Suppressor macrophage (primary cell): ENCODE data around the gene FSTL4.

Experiments used
- DNase-seq, 4 experiments: peaks; one replicate each; pipeline ENCODE4 v3.0.0-alpha.2; 2020 to 2022

FSTL4 gene

DNA sequence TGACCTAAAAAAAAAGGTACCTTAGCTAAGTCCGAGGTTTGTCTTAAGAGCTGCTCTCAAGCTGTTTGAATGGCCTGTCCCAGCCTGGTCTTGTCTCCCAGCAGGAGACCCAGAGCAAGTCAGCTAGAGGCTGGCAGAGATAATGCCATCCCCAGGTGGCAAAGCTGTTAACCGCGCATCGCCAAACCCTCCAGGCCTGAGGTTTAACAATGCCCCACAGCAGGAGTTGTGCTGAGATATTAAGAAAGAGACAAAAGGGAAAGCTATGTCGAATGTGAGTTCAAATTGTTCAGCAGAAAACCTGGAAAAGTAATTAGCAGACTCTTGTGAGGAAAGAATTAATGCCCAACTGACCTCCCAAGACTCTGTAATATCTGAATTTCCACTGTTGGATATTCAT, 187.1 kb downstream of the FSTL4 start:
- no peak for DNase-seq

DNA sequence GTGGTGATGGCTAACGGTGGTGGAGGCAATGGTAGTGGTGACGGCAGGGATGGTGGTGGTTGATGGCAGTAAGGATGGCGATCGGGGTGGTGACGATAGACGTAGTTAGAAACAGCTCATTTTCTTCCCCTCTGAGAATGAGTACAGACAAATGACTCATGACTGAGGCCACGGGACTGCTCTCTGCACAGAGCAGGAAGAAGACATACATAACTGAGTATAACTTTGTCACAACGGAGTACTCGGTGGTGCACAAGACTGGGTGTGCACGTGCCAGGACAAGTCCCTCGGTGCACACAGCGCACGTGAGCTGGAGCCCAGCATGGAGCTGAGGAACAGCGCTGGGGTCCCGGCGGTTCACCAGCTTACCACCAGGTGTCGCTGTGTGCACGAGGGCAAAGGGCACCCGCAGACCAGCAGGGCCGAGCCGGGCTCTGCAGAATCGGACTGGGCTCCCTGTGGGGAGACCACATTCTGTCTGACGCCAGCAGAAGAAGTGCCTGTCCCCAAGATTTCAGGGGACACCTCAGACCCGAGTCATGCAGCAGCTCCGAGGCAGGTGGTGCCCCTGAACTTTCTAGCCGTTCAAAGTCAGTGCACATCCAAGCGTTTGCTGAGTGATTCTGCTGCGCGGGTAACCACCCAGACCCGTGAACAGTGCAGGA, 188.6 kb downstream of the FSTL4 start:
- peak; percentile 74 to 82 (median 75) for DNase-seq

DNA sequence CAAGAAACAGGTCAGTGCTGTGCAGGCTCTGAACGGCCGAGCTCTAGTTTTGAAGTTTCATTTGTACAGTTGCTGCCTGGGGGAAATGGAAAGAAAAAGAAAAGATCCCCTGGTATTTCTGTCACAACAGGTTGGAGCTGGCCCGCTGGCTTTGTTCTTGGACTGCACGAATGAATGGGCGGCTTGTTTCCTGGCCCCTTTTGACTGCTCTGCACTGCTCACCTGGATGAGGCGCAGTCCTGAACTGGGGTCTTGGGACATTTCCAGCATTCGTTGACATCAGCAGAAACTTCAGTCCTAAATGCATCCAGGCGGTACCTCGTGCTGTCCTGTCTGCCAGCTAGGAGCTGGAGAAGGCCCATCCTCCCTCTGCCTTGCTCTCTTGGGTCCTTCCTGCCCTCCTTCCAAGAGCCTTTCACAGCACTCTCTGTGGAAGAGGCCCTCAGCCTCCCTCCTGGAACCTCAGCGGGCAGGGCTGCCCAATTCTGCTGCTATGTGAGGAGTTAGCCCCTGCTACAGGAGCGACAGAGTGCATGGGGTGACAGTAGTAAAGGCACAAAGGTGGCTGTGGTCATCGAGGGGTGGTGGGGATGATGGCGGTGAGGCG, 189.2 kb downstream of the FSTL4 start:
- no peak for DNase-seq

DNA sequence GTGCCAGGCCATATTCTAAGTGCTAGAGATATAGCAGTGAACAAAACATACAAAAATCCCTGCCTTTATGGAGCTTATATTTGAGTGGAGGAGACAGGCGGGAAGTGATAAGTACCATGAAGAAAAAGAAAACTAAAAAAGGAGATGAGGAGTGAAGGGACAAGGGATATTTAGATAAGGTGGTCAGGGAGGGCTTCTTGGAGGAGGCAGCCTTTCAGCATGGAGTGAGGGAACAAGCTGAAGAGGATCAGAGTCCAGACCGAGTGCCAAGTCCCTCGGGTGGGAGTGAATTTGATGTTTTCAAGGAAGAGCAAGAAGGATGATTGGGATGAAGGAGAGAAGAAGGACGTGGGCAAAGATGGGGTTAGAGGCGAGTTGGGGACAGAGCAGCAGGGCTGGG, 190.5 kb downstream of the FSTL4 start:
- DNase-seq: no peak

DNA sequence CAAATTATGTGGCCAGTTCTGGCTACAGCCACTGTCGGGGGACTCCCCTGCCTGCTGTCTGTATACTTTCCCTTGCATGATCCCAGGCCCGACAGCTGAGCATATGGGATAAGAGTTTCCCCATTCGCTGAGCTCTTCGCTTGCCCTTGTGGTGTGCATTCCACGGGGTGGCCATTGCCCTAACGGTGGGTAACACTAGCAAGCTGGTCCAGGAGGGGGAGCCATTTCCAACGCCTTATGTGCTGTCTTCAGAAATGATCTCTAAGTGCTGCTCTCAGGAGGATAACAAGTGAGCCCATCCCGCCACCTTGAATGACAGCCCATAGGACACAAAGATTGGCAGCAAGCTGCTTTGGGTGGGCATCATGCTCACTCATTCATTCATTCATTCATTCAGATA, 190.9 kb downstream of the FSTL4 start:
- peak; percentile 28 to 74 (median 46) for DNase-seq

DNA sequence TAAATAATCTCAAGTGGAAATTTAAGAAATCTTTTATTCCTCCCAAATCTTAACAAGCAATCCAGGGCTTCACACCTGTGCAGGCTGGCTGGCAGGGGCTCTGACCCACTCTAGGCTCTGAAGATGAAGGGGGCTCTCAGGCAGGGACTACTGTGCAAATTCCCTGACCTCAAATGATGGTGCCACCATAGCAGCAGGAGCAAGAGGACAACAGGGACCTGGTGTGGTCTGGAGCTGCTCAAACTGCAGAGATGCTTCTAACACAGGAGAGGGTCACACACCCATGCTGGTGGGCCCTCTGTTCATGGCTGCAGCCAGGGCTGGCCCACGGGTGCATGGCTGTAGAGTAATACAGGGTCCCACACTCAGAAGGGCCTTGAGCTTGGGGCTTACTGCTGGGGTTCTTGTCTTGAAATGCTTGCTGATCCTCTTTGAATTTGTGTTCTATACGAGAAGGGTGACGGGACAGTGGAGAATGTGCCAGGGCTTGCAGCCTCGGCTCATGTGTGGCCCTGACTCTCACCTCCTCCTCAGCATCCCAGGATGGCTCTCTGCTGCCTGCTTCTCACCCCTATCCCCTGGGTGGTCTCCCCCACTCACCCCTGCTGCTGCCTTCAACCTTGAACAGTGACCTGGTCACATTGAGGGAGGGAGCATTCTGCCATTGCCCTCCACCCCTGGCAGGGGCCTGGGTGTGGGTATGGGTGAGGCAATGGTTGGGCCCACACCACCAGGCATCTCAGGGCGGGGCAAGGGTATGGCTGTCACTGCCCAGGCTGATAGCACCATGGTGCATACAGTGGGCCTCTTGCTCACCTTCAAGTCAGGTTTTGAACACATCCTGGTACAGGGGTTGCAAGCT, 191.7 kb downstream of the FSTL4 start:
- no peak for DNase-seq

DNA sequence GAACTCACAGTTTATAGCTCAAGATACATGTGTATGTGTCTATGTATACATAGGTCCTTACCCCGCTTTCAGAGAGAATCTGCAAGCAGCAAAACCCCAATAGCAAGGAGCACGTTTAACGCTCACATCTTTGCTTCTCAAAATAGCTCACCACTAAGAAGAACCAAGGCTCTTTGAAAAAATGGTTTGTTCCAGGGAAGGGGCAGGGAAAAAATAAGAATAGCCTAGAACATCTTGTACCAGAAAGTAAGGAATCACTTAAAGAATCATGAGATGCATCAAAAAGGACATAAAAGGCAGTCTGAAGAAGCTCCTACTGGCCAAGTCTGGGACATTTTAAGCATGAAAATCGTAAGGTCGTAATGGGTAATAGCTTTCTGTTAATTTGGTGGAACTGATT, 196.4 kb downstream of the FSTL4 start:
- DNase-seq: no peak

DNA sequence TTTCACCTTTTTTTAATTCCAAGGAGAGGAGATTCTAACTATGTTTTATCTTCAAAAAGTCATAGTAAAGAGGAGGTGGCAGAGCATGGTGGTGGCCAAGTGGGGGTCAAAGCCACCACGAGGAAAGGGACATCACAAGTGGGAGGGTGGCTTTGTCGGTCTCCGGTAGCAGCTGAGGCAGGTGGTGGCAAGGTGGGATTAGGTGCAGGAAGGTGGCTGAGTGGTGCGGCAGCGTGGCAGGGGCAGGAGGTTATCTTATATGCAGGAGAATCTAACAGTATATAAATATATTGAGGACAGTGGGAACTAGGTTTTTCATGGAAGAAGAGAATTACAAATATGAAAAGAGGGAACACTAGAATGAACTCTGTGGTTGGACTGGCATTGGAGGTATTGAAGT, 196.8 kb downstream of the FSTL4 start:
- DNase-seq: no peak

DNA sequence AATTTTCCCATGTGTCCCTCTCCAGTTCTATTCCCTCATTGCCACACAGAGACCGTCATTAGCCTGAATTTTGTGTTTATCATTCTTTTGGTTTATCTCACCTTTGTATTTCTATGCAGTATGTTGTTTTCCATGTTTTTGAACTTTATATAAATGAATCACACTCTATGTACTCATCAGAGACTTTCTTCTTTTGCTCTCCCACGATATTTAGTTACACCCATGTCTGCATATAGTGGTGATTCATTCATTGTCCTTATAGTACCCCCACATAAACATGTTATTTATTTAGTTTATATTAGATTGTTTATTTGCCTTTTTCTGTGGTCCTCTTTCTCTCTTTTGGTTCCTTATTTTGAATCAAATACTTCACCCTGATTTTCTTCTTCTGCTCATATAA, 199.7 kb downstream of the FSTL4 start:
- DNase-seq: no peak

DNA sequence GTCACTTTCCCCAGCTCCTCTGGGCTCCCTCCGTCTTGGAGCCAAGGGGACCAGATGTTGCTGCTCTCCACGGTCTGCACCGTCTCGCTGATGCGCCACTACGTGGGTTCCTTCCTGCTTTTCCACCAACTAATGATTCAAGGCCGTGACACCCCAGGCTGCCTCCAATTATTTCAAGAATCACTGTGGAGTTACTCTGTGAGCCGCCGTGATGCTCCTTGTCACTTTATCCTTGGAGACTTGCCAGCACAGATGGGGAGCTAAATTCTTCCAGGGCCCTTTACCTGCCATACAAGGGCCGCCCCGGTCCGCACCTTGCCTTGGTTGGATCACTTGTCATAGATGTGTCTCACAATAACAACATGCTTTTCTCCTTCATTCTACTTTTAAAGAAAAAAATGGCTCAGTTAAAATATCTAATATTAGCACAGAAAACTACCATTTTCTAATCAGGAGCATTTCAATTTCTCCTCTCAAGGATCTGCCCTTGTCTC, 202.0 kb downstream of the FSTL4 start:
- DNase-seq: no peak

DNA sequence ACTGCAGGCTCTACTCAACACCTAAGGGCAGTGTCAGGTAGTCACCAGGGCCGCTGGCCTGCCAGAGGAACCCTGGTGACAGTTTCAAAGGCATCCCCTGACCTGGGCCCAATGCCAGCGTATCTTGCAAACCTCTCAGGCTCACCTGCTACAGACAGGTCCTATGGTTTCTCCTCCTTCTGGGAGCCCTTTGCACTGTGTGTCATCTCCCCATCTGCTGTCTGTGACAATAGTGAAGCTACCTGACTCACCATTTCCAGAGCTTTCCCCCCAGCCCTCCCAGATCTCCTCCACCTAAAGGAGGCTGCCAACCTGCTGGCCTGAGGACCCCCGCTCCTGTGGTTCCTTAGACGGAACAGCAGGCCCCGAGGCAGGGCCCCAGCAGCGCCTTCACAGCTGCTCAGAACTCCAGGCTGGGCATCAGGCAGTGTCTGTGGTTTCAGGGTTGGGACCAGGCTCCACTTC, 203.1 kb downstream of the FSTL4 start:
- no peak for DNase-seq

DNA sequence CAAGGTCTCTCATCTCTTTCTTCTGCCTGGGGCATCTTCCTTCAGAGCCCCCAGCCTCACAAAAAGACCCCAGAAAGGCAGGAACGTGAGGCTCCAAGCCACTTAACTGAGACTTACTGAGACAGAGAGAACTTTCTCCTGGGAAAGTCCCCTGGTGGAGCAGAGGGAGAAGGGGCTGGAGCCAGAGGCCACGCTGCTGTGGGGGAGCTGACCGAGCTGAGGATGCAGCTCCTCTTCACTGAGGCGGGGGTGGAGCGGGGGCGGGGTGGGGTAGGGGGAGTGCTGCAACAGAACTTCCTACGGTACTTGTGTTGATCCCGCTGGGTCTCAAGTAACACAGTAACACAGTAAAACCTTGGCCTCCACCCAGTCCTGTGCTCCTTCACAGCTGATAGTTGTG, 204.0 kb downstream of the FSTL4 start:
- DNase-seq: no peak

DNA sequence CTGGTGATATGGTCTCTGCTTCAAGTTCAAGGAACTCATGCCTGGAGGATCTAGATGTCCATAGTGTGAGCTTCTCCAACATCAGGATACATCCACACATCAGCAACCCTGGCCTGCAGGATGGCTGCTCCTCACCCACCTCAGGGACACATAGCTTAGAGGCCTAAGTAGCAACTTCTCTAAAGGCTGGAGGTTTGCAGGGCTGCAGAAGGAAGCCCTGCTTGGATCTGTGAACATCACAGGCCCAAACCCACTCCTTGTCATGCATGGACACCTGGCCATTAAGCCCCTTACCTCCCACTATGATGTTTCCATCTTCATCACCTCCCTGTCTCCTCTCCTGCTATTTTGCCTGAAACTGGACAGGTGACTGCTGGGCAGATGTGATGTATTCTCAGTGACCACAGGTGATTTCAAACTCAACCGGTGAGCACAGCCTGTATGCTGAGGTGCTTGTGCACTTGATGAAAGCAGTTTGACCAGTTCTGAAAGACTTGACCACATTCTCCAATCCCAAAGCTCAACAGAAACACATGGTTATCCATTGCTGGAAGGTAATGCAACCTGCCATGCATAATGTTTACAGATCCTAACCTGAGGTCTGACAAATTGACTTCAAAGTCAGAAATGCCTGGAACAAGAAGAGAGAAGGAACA, 205.2 kb downstream of the FSTL4 start:
- no peak for DNase-seq

DNA sequence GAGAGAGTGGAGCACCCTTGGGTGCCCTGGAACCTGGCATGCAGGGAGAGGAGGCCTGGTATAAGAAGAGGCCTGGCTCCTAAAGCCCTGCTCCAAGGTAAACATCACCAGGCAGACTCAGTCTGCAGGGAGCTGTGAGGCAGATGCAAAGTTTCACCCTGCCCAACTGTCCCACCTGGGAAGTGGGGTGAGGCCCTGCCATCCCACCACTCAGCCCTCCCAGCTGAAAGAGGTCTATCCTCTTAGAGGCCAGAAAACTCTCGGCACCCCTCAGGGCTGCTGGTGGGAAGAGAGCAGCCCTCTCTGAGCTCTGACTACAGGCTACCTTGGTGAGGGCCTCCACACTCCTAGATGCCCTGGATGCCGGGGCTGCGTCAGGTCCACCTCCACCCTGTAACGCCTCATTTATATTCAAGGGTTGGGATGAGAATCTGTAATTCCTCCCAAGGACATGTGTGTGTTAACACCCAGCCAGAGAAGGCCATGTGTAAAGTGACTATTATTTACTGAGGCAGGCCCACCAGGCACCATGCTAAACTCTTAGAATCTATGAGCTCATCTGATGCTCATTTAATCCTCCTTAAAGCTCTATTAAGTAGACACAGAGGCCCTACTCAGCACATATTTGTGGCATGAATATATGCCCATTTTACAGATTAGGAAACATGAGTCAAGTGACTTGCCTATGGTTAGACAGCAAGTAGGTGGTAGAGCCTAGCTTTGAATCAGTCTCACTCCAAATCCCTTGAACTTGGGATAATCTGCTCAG, 205.9 kb downstream of the FSTL4 start:
- no peak for DNase-seq

DNA sequence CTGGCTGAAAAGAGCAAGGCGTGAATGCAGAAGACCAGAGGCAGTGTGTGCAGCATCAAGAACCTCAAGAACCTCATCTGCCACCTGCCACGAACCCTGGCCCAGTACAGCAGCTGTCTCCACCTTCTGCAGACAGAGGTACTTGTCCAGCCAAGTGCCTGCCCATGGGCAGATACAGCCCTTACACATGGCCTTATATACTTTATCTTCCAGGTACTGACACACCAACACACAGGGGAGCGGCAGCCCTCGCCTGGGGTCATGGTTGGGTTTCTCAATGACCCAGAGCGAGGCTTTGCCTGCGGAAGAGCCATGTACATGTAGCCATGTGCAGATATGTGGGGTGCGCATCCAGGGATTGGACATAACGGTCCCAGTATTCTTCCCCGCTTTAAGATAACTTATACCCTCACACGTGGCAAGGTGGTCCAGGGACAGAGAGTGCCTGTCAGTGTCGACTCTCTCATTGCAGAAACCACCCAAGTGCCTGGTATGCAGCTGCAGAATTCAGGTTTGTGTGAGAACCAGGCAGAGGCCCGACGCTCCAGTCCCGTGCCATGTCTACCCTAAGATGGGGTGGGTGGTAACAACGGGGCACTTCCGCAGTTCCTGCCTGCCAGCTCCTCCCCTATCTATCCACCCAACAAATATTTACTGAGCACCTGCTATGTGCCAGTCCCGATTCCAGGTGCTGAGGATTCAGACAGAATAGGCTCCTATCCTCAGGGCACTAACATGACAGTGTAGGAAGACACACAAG, 206.9 kb downstream of the FSTL4 start:
- no peak for DNase-seq

DNA sequence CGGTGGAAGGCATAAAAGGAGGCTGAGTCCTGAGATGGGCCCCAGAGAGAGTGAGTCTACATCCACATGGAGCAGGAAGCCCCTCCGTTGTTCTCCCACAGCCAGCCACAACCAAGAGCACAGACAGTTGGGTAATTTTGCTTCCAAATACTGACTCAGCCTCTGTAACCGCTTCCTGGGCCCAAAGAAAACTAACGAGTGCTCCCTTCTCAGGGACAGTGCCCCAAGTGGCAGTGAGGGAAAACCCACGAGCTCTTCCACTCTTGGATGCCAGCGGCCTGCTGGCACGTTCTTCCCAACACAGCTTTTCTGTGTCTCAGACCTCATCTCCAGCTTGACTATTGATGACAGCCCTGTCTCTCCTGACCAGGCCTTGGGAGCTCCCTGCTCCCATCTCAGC, 207.6 kb downstream of the FSTL4 start:
- DNase-seq: peak in 3 of 4 experiments; percentile 9 to 20 (median 10)

DNA sequence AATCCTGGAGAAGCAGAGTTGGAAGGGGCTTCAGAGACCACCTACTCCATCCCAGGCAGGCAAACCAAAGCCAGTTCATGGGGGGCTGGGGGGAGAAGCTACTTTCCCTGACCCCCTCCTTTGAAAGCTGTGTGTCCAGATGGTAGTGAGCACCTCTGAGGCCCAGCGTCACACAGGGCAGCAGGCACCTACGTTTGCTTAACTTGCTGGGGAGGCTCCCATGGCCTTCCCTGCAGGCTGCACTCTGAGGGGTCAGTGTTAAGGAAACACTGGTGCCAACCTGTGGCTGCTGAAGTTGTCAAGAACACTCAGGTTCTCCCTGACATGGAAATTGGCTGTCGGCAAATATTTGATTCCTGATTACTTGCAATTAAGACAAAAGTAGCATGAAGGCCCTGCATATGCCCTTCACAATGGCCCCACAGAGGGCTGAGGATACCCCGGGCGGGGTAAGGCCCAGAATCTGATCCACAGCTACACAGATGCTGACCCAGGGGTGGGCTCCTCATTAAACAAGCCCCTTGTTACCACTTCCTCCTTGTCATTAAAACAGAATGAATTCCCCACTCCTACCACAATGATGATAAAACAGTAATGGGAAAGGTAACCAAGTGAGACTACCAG, 208.5 kb downstream of the FSTL4 start:
- DNase-seq: no peak

DNA sequence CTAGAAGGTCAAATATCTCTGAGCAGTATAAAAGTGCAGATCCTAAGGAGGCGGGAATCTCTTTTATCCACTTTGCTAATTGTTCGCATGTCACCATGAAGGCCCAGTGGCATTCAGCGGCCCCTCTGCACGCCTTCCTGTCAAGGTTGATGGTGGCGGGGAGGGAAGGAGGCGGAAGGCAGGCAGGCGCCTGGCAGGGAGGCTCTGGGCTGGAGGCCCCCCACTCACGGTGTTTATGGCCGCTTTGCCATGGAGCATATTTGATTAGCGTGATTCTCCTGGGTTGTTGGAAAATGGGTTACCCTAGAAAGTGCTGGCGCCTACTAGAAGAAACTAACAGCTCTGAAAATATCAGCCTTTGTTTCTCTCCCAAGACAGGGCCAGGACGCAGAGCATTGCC, 209.6 kb downstream of the FSTL4 start:
- DNase-seq: no peak

DNA sequence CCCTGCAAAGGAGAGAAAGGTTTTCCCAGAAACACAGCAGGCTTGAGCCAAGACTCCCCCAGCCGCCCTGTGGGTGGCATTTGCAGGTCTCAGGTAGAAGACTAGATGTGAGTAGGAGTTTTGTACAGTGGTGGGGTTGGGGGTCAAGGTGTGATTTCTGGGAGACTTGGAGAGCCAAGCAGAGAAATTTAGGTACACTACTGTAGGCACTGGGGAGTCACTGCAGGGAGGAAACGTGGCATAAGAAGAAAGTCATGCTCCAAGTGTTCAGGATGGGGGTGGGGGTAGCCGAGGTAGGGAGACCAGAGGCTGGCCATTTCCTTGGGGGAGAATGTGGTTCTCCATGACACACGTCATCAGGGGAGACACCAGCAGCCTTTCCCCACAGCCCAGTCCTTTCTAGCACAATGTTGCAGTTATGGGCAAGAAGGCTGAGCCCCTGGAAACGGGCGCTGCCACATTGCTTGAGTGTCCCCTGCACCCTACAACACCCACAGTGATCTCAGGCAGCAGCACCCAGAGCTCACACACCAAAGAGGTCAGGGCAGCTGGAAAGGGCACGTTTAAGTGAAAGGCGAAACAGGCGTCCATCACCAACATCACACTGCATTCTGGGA, 210.5 kb downstream of the FSTL4 start:
- DNase-seq: no peak

DNA sequence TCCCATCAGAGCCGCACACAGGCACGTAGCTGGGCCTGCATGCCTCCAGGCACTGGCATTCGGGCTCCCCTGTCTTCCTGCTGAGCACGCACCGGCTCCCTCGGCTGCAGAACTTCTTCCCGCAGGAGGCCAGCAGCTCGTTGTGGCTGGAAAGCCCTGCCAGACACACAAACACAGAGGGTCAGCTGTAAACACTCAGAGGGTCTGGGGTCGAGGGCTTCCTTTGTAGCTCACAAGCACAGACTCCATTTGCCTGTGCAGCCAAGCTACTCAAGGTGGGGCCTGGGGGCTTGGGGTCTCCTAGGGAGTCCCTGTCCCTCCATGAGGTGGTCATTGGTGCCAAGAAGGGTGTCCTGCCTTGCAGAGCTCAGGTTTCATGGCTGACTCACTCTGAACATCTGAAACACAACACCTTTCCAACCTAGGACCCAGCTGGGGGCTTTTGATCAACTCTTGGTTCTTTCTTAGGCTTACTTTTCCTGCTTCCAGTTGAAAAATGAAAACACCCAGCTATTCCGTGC, 211.4 kb downstream of the FSTL4 start:
- no peak for DNase-seq
